Prostate gland (tissue), 2 donors: ENCODE results near the gene SCEL. TPM values are rescaled to one million over a fixed set of nuclear protein-coding genes. Genes with fewer than 3 reads are reported as not detected.

Experiments used
- DNase-seq: peaks from one replicate; pipeline ENCODE4 v3.0.0-alpha.2; 2019; ENCODE audit warnings: low spot score
- H3K27ac ChIP-seq, 2 donors: fragments of 200-600 bp; sonication (generic); 2 replicates each; pipeline ENCODE4 v1.5.1; 2017 to 2019
- H3K27me3 ChIP-seq: fragments of 200-600 bp; sonication (generic); replicated peaks from 2 replicates; pipeline ENCODE4 v1.5.1; 2019; ENCODE audit not compliant: insufficient read depth
- H3K36me3 ChIP-seq, 2 donors: fragments of 200-600 bp; sonication (generic); 1 replicate in 1 of 2; 2 replicates in 1 of 2; pipeline versions ENCODE4 v1.5.1 to v1.8.1; 2017 to 2019
- H3K4me1 ChIP-seq: fragments of 200-600 bp; sonication (generic); replicated peaks from 2 replicates; pipeline ENCODE4 v1.5.1; 2019
- H3K4me3 ChIP-seq, 2 donors: fragments of 200-600 bp; sonication (generic); 2 replicates each; pipeline ENCODE4 v1.5.1; 2017 to 2019
- H3K9me3 ChIP-seq: fragments of 200-600 bp; sonication (generic); 2 replicates; pipeline ENCODE4 v1.5.1; 2017
- CTCF ChIP-seq, 4 experiments: fragments of 200-600 bp in 2 of 4; fragments of 450-650 bp in 2 of 4; sonication (generic) in 2 of 4; IDR thresholded peaks; 1 replicate in 3 of 4; 2 replicates in 1 of 4; pipeline ENCODE4 v1.5.1; 2016 to 2019; ENCODE audit warnings: antibody characterized with exemption in 4 of 4, mild to moderate bottlenecking in 2 of 4, moderate library complexity in 2 of 4
- POLR2A ChIP-seq: fragments of 450-650 bp; IDR thresholded peaks from one replicate; pipeline ENCODE4 v1.6.1; 2016; ENCODE audit warnings: antibody characterized with exemption, mild to moderate bottlenecking
- POLR2AphosphoS5 ChIP-seq: sonication (generic); formaldehyde crosslinking; IDR thresholded peaks from one replicate; pipeline ENCODE4 v1.6.1; 2017; ENCODE audit warnings: antibody characterized with exemption
- WGBS: methylation state at CpG from one replicate; pipeline ENCODE4 v1.1.5; 2018; 5-methylcytosine and 5-hydroxymethylcytosine counted together
- intact Hi-C: fragments of 100-400 bp; cut with DNase I; formaldehyde crosslinking; loops from one replicate; pipeline ENCODE4 v1.14.2; 2022
- total RNA-seq, 2 donors: library from RNA; depleted of rRNA; stranded (reverse); fragments of >200 nt; gene quantifications; one replicate each; pipeline ENCODE4 v1.1.0, GENCODE V29; 2016

The SCEL gene
- total RNA-seq, 2 donors from 2014 or later = 0.09 to 2.3 TPM

GRCh38 chr13:77523834-77524728 lies 11.4 kb upstream of the SCEL start:
- Histone ChIP-seq H3K4me1 (no peaks in the 10 kb centered on the region), H3K4me3 (no peak overlapping the region), H3K27me3 (no peaks in the 10 kb centered on the region), H3K9me3 (no peaks in the 10 kb centered on the region), H3K27ac (no peak overlapping the region), H3K36me3 (no peaks in the 10 kb centered on the region)
- TF ChIP-seq POLR2A (no peak), CTCF (IDR thresholded peaks at IDR 0.05) (no peak), POLR2AphosphoS5 (no peak)
- 88% methylated on average over 3 of the region's 3 CpGs for WGBS
- no peak for DNase-seq
- intact Hi-C loops = no loop called here

- no peaks in the 10 kb centered on the region for H3K4me1 ChIP-seq
- intact Hi-C loops = no loop called here
- H3K27ac ChIP-seq = no peak overlapping the region
- H3K36me3 ChIP-seq = no peaks in the 10 kb centered on the region
- H3K27me3 ChIP-seq = no peaks in the 10 kb centered on the region
- 83% methylated on average over 3 of the region's 3 CpGs for WGBS
- H3K9me3 ChIP-seq = no peaks in the 10 kb centered on the region
- H3K4me3 ChIP-seq = no peak overlapping the region
- no peak for TF ChIP-seq CTCF (IDR thresholded peaks at IDR 0.05)
- TF ChIP-seq POLR2AphosphoS5 = no peak
- no peak for TF ChIP-seq POLR2A
- DNase-seq = no peak
These were observed 7.1 kb upstream of the SCEL start for GRCh38 chr13:77528414-77528813.

- no peaks in the 10 kb centered on the region for H3K36me3 ChIP-seq
- no peaks in the 10 kb centered on the region for H3K9me3 ChIP-seq
- 73% methylated on average over 4 of the region's 4 CpGs for WGBS
- no peak overlapping the region for H3K27ac ChIP-seq
- no peaks in the 10 kb centered on the region for H3K4me1 ChIP-seq
- intact Hi-C loops = no loop called here
- TF ChIP-seq POLR2A (no peak), CTCF (IDR thresholded peaks at IDR 0.05) (no peak), POLR2AphosphoS5 (no peak)
- H3K4me3 ChIP-seq = no peak overlapping the region
- no peak for DNase-seq
- no peaks in the 10 kb centered on the region for H3K27me3 ChIP-seq
These were observed 6.5 kb upstream of the SCEL start for GRCh38 chr13:77528834-77529500.

- WGBS = 50% methylated on average over 4 of the region's 4 CpGs
- intact Hi-C loops = no loop called here
- Histone ChIP-seq H3K4me1 (no peaks in the 10 kb centered on the region), H3K27me3 (no peaks in the 10 kb centered on the region), H3K4me3 (no peak overlapping the region), H3K36me3 (no peaks in the 10 kb centered on the region), H3K27ac (no peak overlapping the region), H3K9me3 (no peaks in the 10 kb centered on the region)
- TF ChIP-seq CTCF (IDR thresholded peaks at IDR 0.05) (no peak), POLR2AphosphoS5 (no peak), POLR2A (no peak)
- DNase-seq = no peak
These were observed 6.0 kb upstream of the SCEL start for GRCh38 chr13:77529501-77529840.
